SK-N-SH (cell line): ENCODE measurements around the gene CD180. TPM values are rescaled to one million over a fixed set of nuclear protein-coding genes. Genes with fewer than 3 reads are reported as not detected.

Source experiments
- CTCF ChIA-PET: fragments of 300-600, 350-600 bp; formaldehyde crosslinking; extraction: SDS; loops from one replicate; lab custom pipeline; 2021; lab: Yijun Ruan, JAX
- POLR2A ChIA-PET: fragments of 350-600 bp; sonication (Branson Sonifier 250); formaldehyde crosslinking; extraction: SDS; loops from one replicate; lab custom pipeline; 2020; ENCODE audit warnings: antibody characterized with exemption, inconsistent platforms; lab: Yijun Ruan, JAX
- DNase-seq: peaks from one replicate; pipeline ENCODE4 v3.0.0; 2012
- H2AFZ ChIP-seq: fragments of 200-600 bp; sonication (generic); 2 replicates; pipeline ENCODE4 v1.8.1; 2016; ENCODE audit warnings: antibody characterized with exemption, mild to moderate bottlenecking, low read depth
- H3F3A ChIP-seq: fragments of 200-600 bp; sonication (generic); replicated peaks from 2 replicates; pipeline ENCODE3; 2016; ENCODE audit warnings: antibody characterized with exemption, mild to moderate bottlenecking; ENCODE audit not compliant: insufficient read depth
- H3K27ac ChIP-seq, 2 experiments: fragments of 200-500 bp in 1 of 2; fragments of 200-600 bp in 1 of 2; sonication (Bioruptor generic) in 1 of 2; sonication (generic), shearing (Covaris generic) in 1 of 2; 2 replicates each; pipeline versions ENCODE4 v1.5.1 to v1.6.1; 2014 to 2016; ENCODE audit warnings: low read depth in 2 of 2, inconsistent platforms in 1 of 2, low read length in 1 of 2, mild to moderate bottlenecking in 1 of 2, mixed read lengths in 1 of 2
- H3K27me3 ChIP-seq: fragments of 200-600 bp; sonication (generic), shearing (Covaris generic); 2 replicates; pipeline ENCODE4 v1.6.1; 2016; ENCODE audit warnings: mixed run types; ENCODE audit not compliant: insufficient read depth
- H3K36me3 ChIP-seq, 2 experiments: fragments of 200-500 bp in 1 of 2; fragments of 200-600 bp in 1 of 2; sonication (Bioruptor generic) in 1 of 2; sonication (generic) in 1 of 2; replicated peaks in 1 of 2; 2 replicates each; pipeline versions ENCODE3 to v1.5.1; 2014 to 2016; ENCODE audit warnings: low read length in 1 of 2, mild to moderate bottlenecking in 1 of 2; ENCODE audit not compliant: insufficient read depth in 2 of 2, control insufficient read depth in 1 of 2
- H3K4me1 ChIP-seq, 2 experiments: fragments of 200-500 bp in 1 of 2; fragments of 200-600 bp in 1 of 2; sonication (Bioruptor generic) in 1 of 2; sonication (generic), shearing (Covaris generic) in 1 of 2; 2 replicates each; pipeline versions ENCODE4 v1.5.1 to v1.6.1; 2014 to 2016; ENCODE audit warnings: low read depth in 1 of 2, low read length in 1 of 2, mixed run types in 1 of 2; ENCODE audit not compliant: insufficient read depth in 2 of 2, control insufficient read depth in 1 of 2
- H3K4me2 ChIP-seq: fragments of 200-600 bp; sonication (generic), shearing (Covaris generic); 2 replicates; pipeline ENCODE4 v1.6.1; 2017; ENCODE audit warnings: mixed run types
- H3K4me3 ChIP-seq, 2 experiments: fragments of 200-500 bp in 1 of 2; fragments of 200-600 bp in 1 of 2; sonication (Bioruptor generic) in 1 of 2; sonication (generic), shearing (Covaris generic) in 1 of 2; 2 replicates each; pipeline versions ENCODE4 v1.5.1 to v1.8.1; 2014 to 2016; ENCODE audit warnings: low read depth in 2 of 2, inconsistent platforms in 1 of 2, low read length in 1 of 2, mild to moderate bottlenecking in 1 of 2, mixed read lengths in 1 of 2, moderate library complexity in 1 of 2
- H3K79me2 ChIP-seq: fragments of 200-600 bp; sonication (generic); 2 replicates; pipeline ENCODE4 v1.8.1; 2017; ENCODE audit warnings: mild to moderate bottlenecking; ENCODE audit not compliant: insufficient read depth
- H3K9ac ChIP-seq: fragments of 200-600 bp; sonication (generic); 2 replicates; pipeline ENCODE4 v1.6.1; 2017; ENCODE audit warnings: mixed run types
- H3K9me2 ChIP-seq: fragments of 200-600 bp; sonication (generic); 2 replicates; pipeline ENCODE4 v1.6.1; 2017; ENCODE audit warnings: mixed run types
- H3K9me3 ChIP-seq: fragments of 200-600 bp; sonication (generic); 2 replicates; pipeline ENCODE4 v1.6.1; 2017; ENCODE audit warnings: mixed run types, mild to moderate bottlenecking, moderate library complexity
- H4K20me1 ChIP-seq: fragments of 200-600 bp; sonication (generic); 2 replicates; pipeline ENCODE4 v1.6.1; 2017; ENCODE audit warnings: mild to moderate bottlenecking, mixed run types; ENCODE audit not compliant: insufficient read depth
- CHD2 ChIP-seq: fragments of 150-350 bp; IDR thresholded peaks from 2 replicates; pipeline ENCODE4 v1.6.1; 2018; ENCODE audit warnings: low read length; ENCODE audit not compliant: partially characterized antibody
- CTCF ChIP-seq: fragments of 200-600 bp; sonication (generic); IDR thresholded peaks from 2 replicates; pipeline ENCODE4 v1.6.1; 2017; ENCODE audit warnings: antibody characterized with exemption, mild to moderate bottlenecking, moderate library complexity
- ELF1 ChIP-seq: IDR thresholded peaks from 2 replicates; pipeline ENCODE4 v1.4.0; 2012
- FOSL2 ChIP-seq: IDR thresholded peaks from 2 replicates; pipeline ENCODE4 v1.4.0; 2012; ENCODE audit warnings: low read depth, mild to moderate bottlenecking, moderate library complexity, borderline replicate concordance
- FOXJ3 ChIP-seq: sonication (generic); formaldehyde crosslinking; IDR thresholded peaks from 2 replicates; pipeline ENCODE4 v1.5.1; 2020; ENCODE audit warnings: mild to moderate bottlenecking, missing genetic modification reagents
- GABPA ChIP-seq: IDR thresholded peaks from 2 replicates; pipeline ENCODE4 v1.4.0; 2012; ENCODE audit warnings: low read depth, mild to moderate bottlenecking
- GATA2 ChIP-seq: sonication (generic); formaldehyde crosslinking; IDR thresholded peaks from 2 replicates; pipeline ENCODE4 v1.5.0; 2020; ENCODE audit warnings: mild to moderate bottlenecking, missing genetic modification reagents
- MEF2A ChIP-seq: IDR thresholded peaks from 2 replicates; pipeline ENCODE4 v1.4.0; 2012; ENCODE audit warnings: low read depth, borderline replicate concordance
- MXI1 ChIP-seq: IDR thresholded peaks from 2 replicates; pipeline ENCODE4 v1.6.1; 2012; ENCODE audit warnings: mild to moderate bottlenecking, low read depth, low read length, improper control_type of control experiment
- NFIC ChIP-seq: IDR thresholded peaks from 2 replicates; pipeline ENCODE4 v1.4.0; 2012; ENCODE audit warnings: borderline replicate concordance
- PBX3 ChIP-seq: IDR thresholded peaks from 2 replicates; pipeline ENCODE4; 2012
- RXRA ChIP-seq: IDR thresholded peaks from 2 replicates; pipeline ENCODE4 v1.4.0; 2012; ENCODE audit warnings: low read depth, mild to moderate bottlenecking, borderline replicate concordance
- SIN3A ChIP-seq: IDR thresholded peaks from 2 replicates; pipeline ENCODE4 v1.6.1; 2012; ENCODE audit warnings: low read depth, mild to moderate bottlenecking, low read length, moderate library complexity, borderline replicate concordance
- TAF1 ChIP-seq: IDR thresholded peaks from 2 replicates; pipeline ENCODE4 v1.6.1; 2012; ENCODE audit warnings: low read depth, mild to moderate bottlenecking, low read length, moderate library complexity, borderline replicate concordance
- USF1 ChIP-seq: IDR thresholded peaks from 2 replicates; pipeline ENCODE4 v1.4.0; 2012; ENCODE audit warnings: low read depth, borderline replicate concordance
- WGBS: methylation state at CpG from one replicate; pipeline ENCODE4 v1.1.6; 2017; ENCODE audit warnings: low lambda C conversion rate; 5-methylcytosine and 5-hydroxymethylcytosine counted together
- polyA plus RNA-seq, 3 experiments: library from polyadenylated mRNA; depleted of rRNA; stranded (reverse); fragments of >200 nt; gene quantifications; 2 replicates each; pipeline ENCODE4 v1.2.3, GENCODE V29; 2012

CD180 gene
- polyA plus RNA-seq, 1 of the 3 experiments (the other 2 are of a cell fraction) = 0.02 TPM

GRCh38 chr5:67139030-67139429, 57.6 kb downstream of the CD180 start:
- H3K9me3 ChIP-seq = no peaks in the 10 kb centered on the region
- TF ChIP-seq NFIC (no peak), ELF1 (no peak), GATA2 (CRISPR knock-in tag) (no peak), CHD2 (no peak), PBX3 (no peak), RXRA (no peak), GABPA (no peak), FOXJ3 (CRISPR knock-in tag) (no peak), MXI1 (no peak), MEF2A (no peak), TAF1 (no peak), FOSL2 (no peak), USF1 (no peak), CTCF (no peak), SIN3A (no peak)
- no peak for DNase-seq
- no peaks in the 10 kb centered on the region for H3K9me2 ChIP-seq
- no peaks in the 10 kb centered on the region for H3F3A ChIP-seq
- H3K9ac ChIP-seq = no peak overlapping the region
- H3K27me3 ChIP-seq = no peaks in the 10 kb centered on the region
- no peak overlapping the region for H3K27ac ChIP-seq
- CTCF ChIA-PET = interaction anchor here (0.8 to 4.1 kb wide), 3 partner anchors 11 to 324 kb away, joined by 3 to 20 read pairs (median 4); no protein-coding TSS in a partner anchor
- H3K36me3 ChIP-seq = peaks cover 0 to 38% of the 10 kb centered on the region in 2 experiments
- WGBS = 97% methylated on average over 5 of the region's 5 CpGs
- H4K20me1 ChIP-seq = no peaks in the 10 kb centered on the region
- H2AFZ ChIP-seq = no peak overlapping the region
- no peak overlapping the region for H3K4me3 ChIP-seq
- POLR2A ChIA-PET = no interaction called here
- H3K4me1 ChIP-seq = no peaks in the 10 kb centered on the region
- no peak overlapping the region for H3K4me2 ChIP-seq
- H3K79me2 ChIP-seq = no peaks in the 10 kb centered on the region
